Heart left ventricle (tissue), 13 donors: ENCODE data around the gene ZNG1A.
"Not testable (repeated sequence)": the region's sequence is repeated elsewhere in the genome, so short reads cannot be mapped to it uniquely, and the experiment has no call there.

Experiments
- CTCF ChIP-seq, 12 donors: fragments of 200-600 bp; sonication (generic) in 4 of 12; IDR thresholded peaks; one replicate each; pipeline versions ENCODE4 v1.5.0 to v1.8.0; 2018 to 2022; ENCODE audit warnings: antibody characterized with exemption in 12 of 12, mild to moderate bottlenecking in 5 of 12
- POLR2A ChIP-seq, 2 donors: fragments of 450-650 bp; IDR thresholded peaks; one replicate each; pipeline ENCODE4 v1.6.1; 2017; ENCODE audit warnings: antibody characterized with exemption in 2 of 2, mild to moderate bottlenecking in 2 of 2, moderate library complexity in 2 of 2
- donor health status: ischemic (EF 13 %, LVEDD 7.1; RV severe dilation, severe dysfunction).
- donor health status: DM: no; HTN: yes; CAD: no.
- donor health status: DM: no; HTN: no; CAD: no.
- donor health status: ischemic (EF 25% LVEDD 6.9; RV normal size, moderate dysfunction).
- donor health status: ischemic (EF 25% LVEDD 5.7; RV mildly dilated, moderate dysfunction).
- donor health status: ischemic (EF 35%, LVEDD 5.7; RV mildly dilated, moderate dysfunction).
- donor health status: nonischemic (EF 11% LVEDD 7.7; RV severe dilation, severe dysfunction).
- donor health status: DM: yes; HTN: yes; CAD: no.
- donor health status: PGD.
- donor health status: ischemic (EF 29% LVEDD 5.4; RV normal size, mild dysfunction).
- donor health status: nonischemic (EF 23%, LVEDD 6.1; RV moderate dilation, normal function).

- not testable (repeated sequence) for TF ChIP-seq CTCF, POLR2A (IDR thresholded peaks at IDR 0.05)
These were observed 68.2 kb downstream of the ZNG1A start for GRCh38 chr9:110672-111071.
